H1 (cell line): ENCODE results near the gene MRM1. TPM values are rescaled to one million over a fixed set of nuclear protein-coding genes. Genes with fewer than 3 reads are reported as not detected.

Experiments
- polyA plus RNA-seq, 7 experiments: library from polyadenylated mRNA; depleted of rRNA in 3 of 7; stranded (reverse) in 5 of 7; unstranded in 2 of 7; fragments of >200 nt in 5 of 7; fragments of 200-250 nt in 2 of 7; gene quantifications; 1 replicate in 5 of 7; 2 replicates in 1 of 7; 4 replicates in 1 of 7; pipeline versions ENCODE4 v1.2.1 to v1.2.3, GENCODE V29; 2011 to 2013; ENCODE audit warnings: missing spikeins in 2 of 7, mixed read lengths in 2 of 7
- total RNA-seq: library from RNA; stranded (reverse); fragmentation: NEBNext Ultra II Directional; extraction: Animal tissue kit (Norgen Biotek cat#: 25700); gene quantifications from 2 replicates; pipeline ENCODE4 v1.2.1, GENCODE V29; 2021
- TF ChIP-seq, protein P1 (sequence below), 3 experiments: IDR thresholded peaks; 1 replicate in 2 of 3; 2 replicates in 1 of 3; pipeline versions ENCODE4 v1.5.1 to v1.6.1; 2011; ENCODE audit warnings: low read length in 3 of 3, mild to moderate bottlenecking in 3 of 3, inconsistent platforms in 2 of 3, low read depth in 1 of 3, moderate library complexity in 1 of 3; ENCODE audit not compliant: insufficient read depth in 1 of 3; ENCODE audit errors: control extremely low read depth in 1 of 3

Gene MRM1
- total and polyA plus RNA-seq, 2 of the 8 experiments (the other 6 are each of a cell fraction or from before 2014, with no cell fraction given): 9.9 to 11.2 TPM

DNA sequence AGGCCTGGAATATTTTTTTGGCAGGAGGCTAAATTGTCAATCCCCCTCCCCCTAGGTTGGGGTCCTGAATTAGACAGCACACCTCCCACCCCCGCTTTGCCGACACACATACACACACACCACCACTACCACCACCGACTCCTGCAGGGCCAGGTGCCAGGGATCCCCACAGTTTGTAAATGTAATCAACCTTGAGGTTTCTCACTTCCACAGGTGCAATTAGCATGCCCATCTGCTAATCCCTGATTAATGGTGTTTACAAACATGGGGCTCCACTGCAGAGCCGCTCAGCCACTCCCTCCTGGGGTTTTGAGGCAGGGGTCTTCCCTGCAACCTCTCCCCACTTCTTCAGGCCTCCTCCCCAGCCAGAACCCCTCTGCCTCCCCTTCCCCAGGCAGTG, 11.8 kb downstream of the MRM1 start (continued):
- TF ChIP-seq, protein P1, sequence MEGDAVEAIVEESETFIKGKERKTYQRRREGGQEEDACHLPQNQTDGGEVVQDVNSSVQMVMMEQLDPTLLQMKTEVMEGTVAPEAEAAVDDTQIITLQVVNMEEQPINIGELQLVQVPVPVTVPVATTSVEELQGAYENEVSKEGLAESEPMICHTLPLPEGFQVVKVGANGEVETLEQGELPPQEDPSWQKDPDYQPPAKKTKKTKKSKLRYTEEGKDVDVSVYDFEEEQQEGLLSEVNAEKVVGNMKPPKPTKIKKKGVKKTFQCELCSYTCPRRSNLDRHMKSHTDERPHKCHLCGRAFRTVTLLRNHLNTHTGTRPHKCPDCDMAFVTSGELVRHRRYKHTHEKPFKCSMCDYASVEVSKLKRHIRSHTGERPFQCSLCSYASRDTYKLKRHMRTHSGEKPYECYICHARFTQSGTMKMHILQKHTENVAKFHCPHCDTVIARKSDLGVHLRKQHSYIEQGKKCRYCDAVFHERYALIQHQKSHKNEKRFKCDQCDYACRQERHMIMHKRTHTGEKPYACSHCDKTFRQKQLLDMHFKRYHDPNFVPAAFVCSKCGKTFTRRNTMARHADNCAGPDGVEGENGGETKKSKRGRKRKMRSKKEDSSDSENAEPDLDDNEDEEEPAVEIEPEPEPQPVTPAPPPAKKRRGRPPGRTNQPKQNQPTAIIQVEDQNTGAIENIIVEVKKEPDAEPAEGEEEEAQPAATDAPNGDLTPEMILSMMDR (IDR thresholded peaks at IDR 0.05; ENCODE audit: control extremely low read depth in 1 of 3, insufficient read depth in 1 of 3, low read depth in 1 of 3, low read length in 3 of 3): no peak
- TF ChIP-seq, all 59 proteins: peak for 0
